ENCODE measurements around the gene SUN5. TPM values are rescaled to one million over a fixed set of nuclear protein-coding genes. Genes with fewer than 3 reads are reported as not detected.

Gene SUN5
- total RNA-seq, 1 experiment from 2014 or later, result not detected

- H3K4me3 ChIP-seq (ENCODE audit: low read length), result no peak overlapping the region
- peaks cover 16% of the 10 kb centered on the region; the same call in 1 of the 2 replicates for H3K27me3 ChIP-seq (ENCODE audit: low read length)
- no TSS peak for BruUV-seq (replicated peaks)
- intact Hi-C loops (cut with micrococcal nuclease), result no loop called here
- H3K9me2 ChIP-seq (replicated peaks; ENCODE audit: low read length), result no peaks in the 10 kb centered on the region
- no peak overlapping the region for H3K4me2 ChIP-seq (ENCODE audit: low read length)
- H3K9ac ChIP-seq (ENCODE audit: low read length), result no peak overlapping the region
- ChIA-PET POLR2A (ENCODE audit: unreplicated experiment) (no interaction called here), CTCF (no interaction called here)
- no peak overlapping the region for H3K27ac ChIP-seq (ENCODE audit: low read length)
- no peaks in the 10 kb centered on the region for H3K4me1 ChIP-seq (ENCODE audit: insufficient read depth, low read length)
- no peaks in the 10 kb centered on the region for H3K79me2 ChIP-seq (ENCODE audit: low read length)
- H3K9me3 ChIP-seq (ENCODE audit: low read length), result no peaks in the 10 kb centered on the region
- H2AFZ ChIP-seq (ENCODE audit: low read length), result no peak overlapping the region
- no peaks in the 10 kb centered on the region for H3K36me3 ChIP-seq (ENCODE audit: low read depth, low read length)
- no peaks in the 10 kb centered on the region for H4K20me1 ChIP-seq (ENCODE audit: low read length)
- TF ChIP-seq CTCF (conservative IDR thresholded peaks at IDR 0.05; ENCODE audit: low read depth, low read length), result no peak
- ATAC-seq (no peak), DNase-seq (no peak)
- H3F3A ChIP-seq (ENCODE audit: low read length, unreplicated experiment), result no peaks in the 10 kb centered on the region
Observed at GRCh38 chr20:33025318-33025876, 21.2 kb upstream of the SUN5 start.

GRCh38 chr20:33024609-33025317, 20.5 kb upstream of the SUN5 start:
- H3K9ac ChIP-seq (ENCODE audit: low read length), result no peak overlapping the region
- no peak overlapping the region for H3K27ac ChIP-seq (ENCODE audit: low read length)
- DNase-seq, result no peak
- no peaks in the 10 kb centered on the region for H3F3A ChIP-seq (ENCODE audit: low read length, unreplicated experiment)
- no peaks in the 10 kb centered on the region for H4K20me1 ChIP-seq (ENCODE audit: low read length)
- H3K4me1 ChIP-seq (ENCODE audit: insufficient read depth, low read length), result no peaks in the 10 kb centered on the region
- H3K9me2 ChIP-seq (replicated peaks; ENCODE audit: low read length), result no peaks in the 10 kb centered on the region
- intact Hi-C loops (cut with micrococcal nuclease), result no loop called here
- H3K9me3 ChIP-seq (ENCODE audit: low read length), result no peaks in the 10 kb centered on the region
- no peaks in the 10 kb centered on the region for H3K36me3 ChIP-seq (ENCODE audit: low read depth, low read length)
- ChIA-PET POLR2A (ENCODE audit: unreplicated experiment) (no interaction called here), CTCF (no interaction called here)
- peaks cover 16% of the 10 kb centered on the region; the same call in 1 of the 2 replicates for H3K27me3 ChIP-seq (ENCODE audit: low read length)
- TF ChIP-seq EZH2 (IDR thresholded peaks at IDR 0.05; ENCODE audit: low read length, unreplicated experiment), result no peak
- TF ChIP-seq CTCF (conservative IDR thresholded peaks at IDR 0.05; ENCODE audit: low read depth, low read length), result no peak
- TF ChIP-seq EZH2phosphoT487 (IDR thresholded peaks at IDR 0.05; ENCODE audit: borderline replicate concordance, low read length), result no peak
- H3K79me2 ChIP-seq (ENCODE audit: low read length), result no peaks in the 10 kb centered on the region
- no TSS peak for BruUV-seq (replicated peaks)
- no peak for ATAC-seq
- H2AFZ ChIP-seq (ENCODE audit: low read length), result no peak overlapping the region
- H3K4me2 ChIP-seq (ENCODE audit: low read length), result no peak overlapping the region
- H3K4me3 ChIP-seq (ENCODE audit: low read length), result no peak overlapping the region

GRCh38 chr20:33024243-33024560, 20.0 kb upstream of the SUN5 start:
- Histone ChIP-seq H3K27ac (ENCODE audit: low read length) (no peak overlapping the region), H3K4me1 (ENCODE audit: insufficient read depth, low read length) (no peaks in the 10 kb centered on the region), H2AFZ (ENCODE audit: low read length) (no peak overlapping the region), H3K9me3 (ENCODE audit: low read length) (no peaks in the 10 kb centered on the region), H3K79me2 (ENCODE audit: low read length) (no peaks in the 10 kb centered on the region), H3K9me2 (replicated peaks; ENCODE audit: low read length) (no peaks in the 10 kb centered on the region), H3K4me2 (ENCODE audit: low read length) (no peak overlapping the region), H3K9ac (ENCODE audit: low read length) (no peak overlapping the region), H3K36me3 (ENCODE audit: low read depth, low read length) (no peaks in the 10 kb centered on the region), H4K20me1 (ENCODE audit: low read length) (no peaks in the 10 kb centered on the region), H3F3A (ENCODE audit: low read length, unreplicated experiment) (no peaks in the 10 kb centered on the region), H3K4me3 (ENCODE audit: low read length) (no peak overlapping the region), H3K27me3 (ENCODE audit: low read length) (peaks cover 12% of the 10 kb centered on the region; the same call in 1 of the 2 replicates)
- ATAC-seq (no peak), DNase-seq (no peak)
- intact Hi-C loops (cut with micrococcal nuclease), result no loop called here
- no TSS peak for BruUV-seq (replicated peaks)
- ChIA-PET POLR2A (ENCODE audit: unreplicated experiment) (no interaction called here), CTCF (no interaction called here)
- TF ChIP-seq EZH2 (IDR thresholded peaks at IDR 0.05; ENCODE audit: low read length, unreplicated experiment) (no peak), EZH2phosphoT487 (IDR thresholded peaks at IDR 0.05; ENCODE audit: borderline replicate concordance, low read length) (no peak), CTCF (conservative IDR thresholded peaks at IDR 0.05; ENCODE audit: low read depth, low read length) (no peak)
